SIG-M5 treated with dmso at 0.1 percent for 504 hours (cell line): ENCODE results near the gene RHOV.

Experiments
- DNase-seq: peaks from one replicate; lab custom pipeline; 2025; ENCODE audit not compliant: unreplicated experiment; lab: John Stamatoyannopoulos, UW

Gene RHOV

GRCh38 chr15:40846841-40847222 lies 27.2 kb downstream of the RHOV start:
- DNase-seq, result no peak

- DNase-seq, result peak; percentile 52
Observed at GRCh38 chr15:40845511-40846284, 28.3 kb downstream of the RHOV start.

- peak; percentile 50 for DNase-seq
Observed at GRCh38 chr15:40845036-40845435, 29.0 kb downstream of the RHOV start.

GRCh38 chr15:40844696-40845030 lies 29.4 kb downstream of the RHOV start:
- DNase-seq, result peak; percentile 50

DNA sequence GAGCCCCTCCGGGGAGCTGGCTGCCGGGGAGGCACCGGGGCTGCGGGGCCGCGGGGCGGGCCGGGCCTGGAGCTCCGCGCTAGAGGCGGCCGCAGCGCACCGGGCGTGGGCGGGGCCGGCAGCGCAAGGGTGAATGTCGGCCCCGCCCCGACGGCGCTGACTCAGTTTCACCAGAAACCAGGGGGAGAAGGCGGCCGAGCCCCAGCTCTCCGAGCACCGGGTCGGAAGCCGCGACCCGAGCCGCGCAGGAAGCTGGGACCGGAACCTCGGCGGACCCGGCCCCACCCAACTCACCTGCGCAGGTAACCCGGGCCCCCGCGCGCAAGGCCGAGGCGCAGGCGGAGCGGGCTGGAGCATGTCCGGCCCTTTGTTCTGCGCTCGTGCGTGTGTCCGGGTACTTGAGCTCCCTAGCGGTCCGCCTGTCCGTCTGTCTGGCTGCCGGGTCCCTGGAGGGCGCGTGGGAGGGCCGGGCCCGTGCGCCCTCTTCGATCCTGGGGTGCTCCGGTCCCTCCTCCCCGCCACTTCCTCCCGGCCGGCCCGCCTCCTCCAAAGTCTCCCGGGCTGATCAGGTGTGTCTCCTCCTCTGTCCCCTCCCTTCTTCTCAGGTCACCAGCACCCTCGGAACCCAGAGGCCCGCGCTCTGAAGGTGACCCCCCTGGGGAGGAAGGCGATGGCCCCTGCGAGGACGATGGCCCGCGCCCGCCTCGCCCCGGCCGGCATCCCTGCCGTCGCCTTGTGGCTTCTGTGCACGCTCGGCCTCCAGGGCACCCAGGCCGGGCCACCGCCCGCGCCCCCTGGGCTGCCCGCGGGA lies 29.9 kb downstream of the RHOV start, which contains the start of gene SPINT1:
TSS of gene SPINT1 (plus strand) at position 164 of the 811 bp plus-strand sequence. CDS start at position 671, 507 bp downstream.
- no peak for DNase-seq

GRCh38 chr15:40843261-40843884 lies 30.7 kb downstream of the RHOV start:
- DNase-seq, result no peak

DNA sequence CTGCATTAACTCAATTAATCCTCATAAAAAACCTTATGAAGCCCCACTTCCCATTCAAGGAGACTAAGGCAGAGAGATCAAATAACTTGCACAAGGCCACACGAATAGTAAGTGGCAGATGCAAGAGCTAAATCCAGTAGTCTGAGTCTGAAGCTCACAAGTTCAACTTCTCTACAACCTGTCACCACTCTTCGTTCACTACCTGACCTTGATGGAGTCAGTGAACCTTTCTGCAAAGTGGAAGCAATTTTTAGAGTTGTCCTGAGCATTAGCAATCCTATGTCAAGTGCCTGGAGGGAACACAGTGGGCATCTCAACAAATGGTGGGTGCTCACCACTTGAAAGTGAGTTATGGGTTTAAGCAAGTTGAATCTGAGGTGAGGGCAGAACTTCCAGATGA lies 32.3 kb downstream of the RHOV start:
- DNase-seq, result no peak

DNA sequence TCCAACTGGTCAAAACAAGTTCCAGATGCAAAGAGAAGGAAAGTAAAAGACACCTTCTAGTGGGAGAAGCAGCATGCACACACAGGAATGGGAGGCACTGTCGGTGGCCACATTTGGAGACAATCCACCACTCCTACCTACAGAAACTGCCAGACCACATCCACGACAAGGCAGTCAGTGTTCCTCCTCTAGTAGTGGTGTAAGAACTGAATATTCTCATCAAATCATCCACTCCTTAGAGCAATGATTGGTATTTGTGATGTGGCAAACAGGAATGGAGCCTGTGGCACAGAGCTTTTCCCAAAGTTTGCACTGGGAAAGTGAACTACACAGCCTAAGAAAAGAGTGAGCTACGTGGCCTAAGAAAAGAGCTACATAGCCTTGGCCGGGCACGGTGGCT lies 35.3 kb downstream of the RHOV start:
- no peak for DNase-seq

DNA sequence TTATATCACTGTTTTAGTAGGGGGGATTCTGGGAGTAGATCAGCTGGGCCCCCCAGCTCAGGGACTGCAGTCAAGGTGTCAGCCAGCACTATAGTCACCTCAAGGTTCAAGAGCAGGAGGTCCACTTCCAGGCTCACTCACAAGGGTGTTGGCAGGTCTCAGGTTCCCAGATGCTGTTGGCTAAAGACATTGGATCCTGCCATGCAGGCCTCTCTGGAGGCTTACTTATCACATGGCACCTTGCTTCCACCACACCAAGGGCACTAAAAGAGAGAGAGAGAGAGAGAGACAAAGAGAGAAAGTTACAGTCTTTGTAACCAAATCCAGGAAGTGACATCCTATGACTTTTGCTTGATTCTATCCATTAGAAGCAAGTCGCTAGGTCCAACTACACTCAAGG lies 38.0 kb downstream of the RHOV start:
- no peak for DNase-seq

DNA sequence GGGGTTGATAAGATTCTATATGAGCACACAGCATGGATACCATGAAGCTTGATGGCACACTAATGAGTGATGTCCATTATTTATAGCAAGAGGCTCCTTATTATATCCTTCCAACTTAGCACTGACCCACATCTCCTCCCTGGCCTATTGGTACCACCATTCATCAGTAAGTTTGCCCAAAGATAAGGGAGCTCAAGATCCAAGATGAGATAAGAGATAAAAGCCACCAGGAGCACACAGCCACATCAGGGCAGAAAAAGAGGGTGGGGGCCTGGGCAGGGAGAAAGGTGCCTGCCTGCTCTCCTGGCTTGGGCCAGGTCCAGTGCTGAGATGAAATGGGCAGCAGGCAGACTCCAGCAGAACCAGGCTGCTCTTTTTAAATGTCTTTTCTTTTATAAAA lies 41.1 kb downstream of the RHOV start:
- no peak for DNase-seq

DNA sequence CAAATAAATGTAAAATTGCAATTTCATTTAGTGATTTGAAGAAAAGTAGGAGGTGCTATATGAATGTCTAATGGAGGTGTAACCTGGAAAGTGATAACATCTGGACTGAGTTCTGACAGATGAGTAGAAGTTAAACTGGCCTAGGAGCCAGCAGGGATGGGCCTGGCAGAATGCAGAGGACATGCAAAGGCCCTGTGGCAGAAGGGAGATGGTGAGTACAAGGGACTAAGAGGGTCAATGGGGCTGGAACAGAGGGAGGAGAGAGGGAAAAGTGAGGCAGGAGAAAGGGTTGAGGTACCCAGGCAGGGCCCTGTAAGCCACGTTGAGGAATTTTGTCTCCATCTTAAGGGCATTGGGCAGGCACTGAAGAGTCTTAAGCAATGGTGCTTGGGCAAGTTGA lies 42.2 kb downstream of the RHOV start:
- no peak for DNase-seq

DNA sequence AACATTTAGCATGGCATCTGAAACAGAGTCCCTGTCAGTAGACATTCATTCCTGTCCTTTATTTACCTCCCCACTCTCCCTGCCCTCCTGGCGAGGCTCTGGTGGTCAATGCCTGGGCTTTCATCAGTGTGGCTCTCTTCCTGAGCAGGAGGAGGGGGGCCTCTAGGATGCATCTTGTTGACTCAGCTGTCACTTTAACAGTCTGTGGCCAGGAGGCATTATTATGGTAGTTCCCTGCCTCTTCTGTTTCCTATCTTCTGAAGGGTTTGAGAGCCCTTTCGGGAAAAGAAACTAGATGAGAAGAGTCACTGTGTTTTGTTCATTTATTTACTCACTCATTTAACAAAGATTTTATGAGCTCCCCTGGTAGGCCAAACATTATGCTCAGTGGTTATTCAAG lies 43.1 kb downstream of the RHOV start:
- DNase-seq, result no peak

DNA sequence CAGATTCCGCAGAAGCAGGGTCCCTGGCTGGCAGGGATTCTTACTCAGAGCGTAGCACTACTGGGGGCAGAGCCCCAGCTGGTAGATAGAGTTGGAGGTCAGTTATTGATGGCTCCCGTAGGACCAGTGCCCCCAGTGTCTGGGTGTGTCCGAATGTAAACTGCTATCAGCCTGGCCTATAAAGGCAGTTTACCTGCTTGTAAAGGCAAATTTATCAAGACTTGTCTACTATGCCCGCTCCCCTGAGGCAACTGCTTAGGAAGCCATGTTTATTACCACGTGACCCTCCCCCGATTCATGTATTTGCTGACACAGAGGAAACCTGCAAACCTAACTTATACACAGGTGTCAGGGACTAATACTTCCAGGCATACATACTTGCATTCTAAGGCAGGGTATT lies 44.9 kb downstream of the RHOV start:
- no peak for DNase-seq

GRCh38 chr15:40828447-40829036 lies 45.5 kb downstream of the RHOV start, which contains the start of gene PPP1R14D:
Gene PPP1R14D, minus strand, starts transcription at chr15:40828708. Its CDS starts 67 bp downstream, at chr15:40828641.
- DNase-seq, result no peak

- no peak for DNase-seq
Observed at GRCh38 chr15:40826423-40827075, 47.5 kb downstream of the RHOV start.

- DNase-seq, result no peak
Observed at GRCh38 chr15:40825661-40826422, 48.2 kb downstream of the RHOV start.

- DNase-seq, result peak; percentile 67
Observed at GRCh38 chr15:40823572-40824343, 50.3 kb downstream of the RHOV start.
